DND-41 (cell line): ENCODE measurements around the gene EGFL7.
A peak's percentile ranks its signal among the peaks of the same experiment; 100 is the strongest.

Experiments
- ATAC-seq: fragments of 200-7000 bp; cut with Tn5 transposase; 3 replicates; pipeline ENCODE4 v1.9.1; 2021; ENCODE audit warnings: low read depth; ENCODE audit not compliant: insufficient read depth
- DNase-seq: peaks from one replicate; pipeline ENCODE4 v3.0.0-alpha.2; 2020
- H2AFZ ChIP-seq: 2 replicates; pipeline ENCODE4 v1.6.0; 2012; ENCODE audit warnings: low read depth, low read length
- H3K27ac ChIP-seq: 2 replicates; pipeline ENCODE4 v1.5.1; 2012; ENCODE audit warnings: low read length, inconsistent platforms
- H3K27me3 ChIP-seq: fragments of 200-600 bp; sonication (generic); 2 replicates; pipeline ENCODE4 v1.6.0; 2012; ENCODE audit warnings: low read length, mild to moderate bottlenecking, inconsistent platforms; ENCODE audit not compliant: insufficient read depth, poor library complexity
- H3K36me3 ChIP-seq: 2 replicates; pipeline ENCODE4 v1.5.1; 2012; ENCODE audit warnings: low read length, inconsistent platforms; ENCODE audit not compliant: insufficient read depth
- H3K4me1 ChIP-seq: 2 replicates; pipeline ENCODE4 v1.5.1; 2012; ENCODE audit warnings: mild to moderate bottlenecking, low read length; ENCODE audit not compliant: insufficient read depth
- H3K4me2 ChIP-seq: 2 replicates; pipeline ENCODE4 v1.6.0; 2012; ENCODE audit warnings: mild to moderate bottlenecking, moderate library complexity, low read length, inconsistent platforms; ENCODE audit not compliant: insufficient read depth
- H3K4me3 ChIP-seq, 2 experiments: fragments of 200-600 bp in 1 of 2; shearing (Covaris generic) in 1 of 2; 2 replicates each; pipeline ENCODE4 v1.5.1; 2012 to 2016; ENCODE audit warnings: inconsistent platforms in 2 of 2, low read length in 2 of 2, mild to moderate bottlenecking in 2 of 2, low read depth in 1 of 2, moderate library complexity in 1 of 2
- H3K79me2 ChIP-seq: 2 replicates; pipeline ENCODE4 v1.6.0; 2012; ENCODE audit warnings: low read length, inconsistent platforms; ENCODE audit not compliant: insufficient read depth
- H3K9ac ChIP-seq: 2 replicates; pipeline ENCODE4 v1.6.0; 2012; ENCODE audit warnings: low read depth, mild to moderate bottlenecking, inconsistent platforms, low read length, moderate library complexity
- H3K9me3 ChIP-seq: 2 replicates; pipeline ENCODE4 v1.5.1; 2012; ENCODE audit warnings: low read length, moderate library complexity, mild to moderate bottlenecking, inconsistent platforms; ENCODE audit not compliant: insufficient read depth, severe bottlenecking
- H4K20me1 ChIP-seq: 2 replicates; pipeline ENCODE4 v1.6.0; 2012; ENCODE audit warnings: low read length; ENCODE audit not compliant: insufficient read depth
- CTCF ChIP-seq: IDR thresholded peaks from 2 replicates; pipeline ENCODE4 v1.5.1; 2012; ENCODE audit warnings: borderline replicate concordance, low read length, moderate library complexity, mild to moderate bottlenecking; ENCODE audit not compliant: poor library complexity, severe bottlenecking; ENCODE audit errors: extremely low read depth
- EZH2 ChIP-seq: IDR thresholded peaks from 3 replicates; pipeline ENCODE4 v1.6.1; 2012; ENCODE audit warnings: borderline replicate concordance, low read depth, mild to moderate bottlenecking, moderate library complexity, low read length, inconsistent platforms; ENCODE audit not compliant: severe bottlenecking

EGFL7 gene

GRCh38 chr9:136658849-136659535, 3.7 kb upstream of the EGFL7 start:
- no peaks in the 10 kb centered on the region for H3K79me2 ChIP-seq
- H3K27ac ChIP-seq: no peak overlapping the region
- no peak overlapping the region for H3K9ac ChIP-seq
- H3K4me1 ChIP-seq: peaks cover 7% of the 10 kb centered on the region
- TF ChIP-seq CTCF (no peak), EZH2 (no peak)
- H3K4me3 ChIP-seq: no peak overlapping the region
- peak overlapping the region; percentile 36 for H3K4me2 ChIP-seq
- no peaks in the 10 kb centered on the region for H4K20me1 ChIP-seq
- H3K27me3 ChIP-seq: peaks cover 10% of the 10 kb centered on the region
- H3K9me3 ChIP-seq: no peaks in the 10 kb centered on the region
- H3K36me3 ChIP-seq: no peaks in the 10 kb centered on the region
- peak; percentile 61 for DNase-seq
- no peak overlapping the region for H2AFZ ChIP-seq
- peak; percentile 93 for ATAC-seq

- Histone ChIP-seq H3K4me2 (no peak overlapping the region), H3K9ac (no peak overlapping the region), H3K4me1 (peaks cover 7% of the 10 kb centered on the region), H3K9me3 (no peaks in the 10 kb centered on the region), H3K4me3 (no peak overlapping the region), H3K27me3 (peaks cover 10% of the 10 kb centered on the region), H3K36me3 (no peaks in the 10 kb centered on the region), H2AFZ (no peak overlapping the region), H3K79me2 (no peaks in the 10 kb centered on the region), H4K20me1 (no peaks in the 10 kb centered on the region), H3K27ac (no peak overlapping the region)
- TF ChIP-seq CTCF (no peak), EZH2 (no peak)
- no peak for ATAC-seq
- DNase-seq: no peak
Measured at GRCh38 chr9:136659861-136660784, 2.6 kb upstream of the EGFL7 start.

GRCh38 chr9:136660971-136661550, 1.7 kb upstream of the EGFL7 start:
- H3K27me3 ChIP-seq: peaks cover 10% of the 10 kb centered on the region
- no peak overlapping the region for H2AFZ ChIP-seq
- H3K4me1 ChIP-seq: peaks cover 7% of the 10 kb centered on the region
- no peaks in the 10 kb centered on the region for H3K79me2 ChIP-seq
- no peak overlapping the region for H3K27ac ChIP-seq
- H3K9ac ChIP-seq: no peak overlapping the region
- no peaks in the 10 kb centered on the region for H3K9me3 ChIP-seq
- TF ChIP-seq CTCF (no peak), EZH2 (no peak)
- no peaks in the 10 kb centered on the region for H4K20me1 ChIP-seq
- no peak overlapping the region for H3K4me3 ChIP-seq
- DNase-seq (no peak), ATAC-seq (no peak)
- H3K4me2 ChIP-seq: no peak overlapping the region
- no peaks in the 10 kb centered on the region for H3K36me3 ChIP-seq
